Gastroesophageal sphincter (tissue), 4 donors: ENCODE results near the gene POFUT2. TPM values are rescaled to one million over a fixed set of nuclear protein-coding genes. Genes with fewer than 3 reads are reported as not detected.

ENCODE experiments used
- ATAC-seq: fragments of 150-250 bp; one replicate; pipeline ENCODE4 v1.9.1; 2016; ENCODE audit warnings: mild to moderate bottlenecking, moderate library complexity
- H3K27ac ChIP-seq, 4 donors: fragments of 200-600 bp; sonication (generic) in 3 of 4; 1 replicate in 3 of 4; 2 replicates in 1 of 4; pipeline ENCODE4 v1.5.1; 2016 to 2019
- H3K27me3 ChIP-seq: fragments of 200-600 bp; sonication (generic); one replicate; pipeline ENCODE4 v1.5.1; 2019
- H3K36me3 ChIP-seq, 2 donors: fragments of 200-600 bp; sonication (generic); one replicate each; pipeline ENCODE4 v1.5.1; 2019; ENCODE audit warnings: control low read depth in 1 of 2
- H3K4me1 ChIP-seq, 3 donors: fragments of 200-600 bp; sonication (generic); 1 replicate in 2 of 3; 2 replicates in 1 of 3; pipeline ENCODE4 v1.5.1; 2016 to 2019; ENCODE audit warnings: control low read depth in 2 of 3
- H3K4me3 ChIP-seq, 2 donors: fragments of 200-600 bp; sonication (generic); one replicate each; pipeline ENCODE4 v1.5.1; 2019; ENCODE audit warnings: mild to moderate bottlenecking in 1 of 2, moderate library complexity in 1 of 2
- H3K9me3 ChIP-seq, 3 donors: fragments of 200-600 bp; sonication (generic); one replicate each; pipeline ENCODE4 v1.5.1; 2017 to 2019; ENCODE audit warnings: control low read depth in 2 of 3
- EP300 ChIP-seq: sonication (generic); formaldehyde crosslinking; IDR thresholded peaks from one replicate; pipeline ENCODE4 v1.6.1; 2017; ENCODE audit warnings: antibody characterized with exemption, mild to moderate bottlenecking
- POLR2A ChIP-seq, 2 donors: fragments of 450-650 bp; IDR thresholded peaks; one replicate each; pipeline ENCODE4 v1.6.1; 2017; ENCODE audit warnings: antibody characterized with exemption in 2 of 2, mild to moderate bottlenecking in 2 of 2, moderate library complexity in 1 of 2
- POLR2AphosphoS5 ChIP-seq: sonication (generic); formaldehyde crosslinking; IDR thresholded peaks from one replicate; pipeline ENCODE4 v1.6.1; 2017; ENCODE audit warnings: antibody characterized with exemption
- WGBS, 2 donors: methylation state at CpG; one replicate each; pipeline ENCODE4 v1.1.5; 2018; ENCODE audit warnings: low coverage in 1 of 2; 5-methylcytosine and 5-hydroxymethylcytosine counted together
- total RNA-seq, 4 donors: library from RNA; depleted of rRNA; stranded (reverse); fragments of >200 nt; gene quantifications; one replicate each; pipeline ENCODE4 v1.1.0, GENCODE V29; 2016
- TF ChIP-seq, protein P1 (sequence below), 4 experiments: fragments of 200-600 bp in 2 of 4; fragments of 450-650 bp in 2 of 4; sonication (generic) in 1 of 4; IDR thresholded peaks; one replicate each; pipeline ENCODE4 v1.5.1; 2017 to 2019; ENCODE audit warnings: antibody characterized with exemption in 4 of 4, mild to moderate bottlenecking in 2 of 4, moderate library complexity in 2 of 4

The POFUT2 gene
- total RNA-seq, 4 donors from 2014 or later = 17.6 to 31.1 (median 24.2) TPM

DNA sequence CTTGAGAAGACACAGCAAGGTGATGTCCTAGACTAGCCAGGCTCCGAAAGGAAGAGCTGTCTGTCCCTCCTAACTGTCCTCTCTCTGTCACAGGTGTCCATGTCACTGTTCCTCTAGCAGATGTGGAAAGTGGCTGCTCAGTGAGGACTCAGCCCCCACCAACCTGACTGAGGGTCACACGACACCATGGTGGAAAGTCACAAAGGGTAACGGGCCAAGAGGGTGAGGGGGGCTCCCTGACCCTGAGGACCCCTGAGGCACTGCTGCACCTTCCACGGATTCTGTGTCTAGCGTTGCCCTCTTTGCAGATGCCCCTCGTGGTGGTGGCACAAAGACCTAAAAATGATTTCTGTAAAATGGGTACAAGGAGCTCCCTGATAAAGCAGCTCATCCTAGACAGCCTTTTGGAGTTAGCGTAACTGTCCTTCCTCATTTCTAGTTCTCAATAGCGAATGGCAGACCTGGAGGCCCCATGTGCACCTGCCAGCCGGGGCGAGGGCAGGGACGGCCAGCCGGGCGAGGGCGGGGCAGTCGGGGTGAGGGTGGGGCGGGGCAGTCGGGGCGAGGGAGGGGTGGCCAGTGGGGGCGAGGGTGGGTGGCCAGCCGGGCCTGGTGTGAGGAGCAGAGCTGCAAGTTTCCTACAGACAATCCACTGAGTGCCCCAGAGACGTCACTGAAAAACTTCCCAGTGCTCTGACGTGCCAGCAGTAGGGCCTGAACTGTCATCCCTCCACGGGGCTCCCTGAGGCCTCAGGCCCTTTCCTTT is 23.4 kb downstream of the POFUT2 start:
- no peaks in the 10 kb centered on the region for H3K27me3 ChIP-seq
- H3K27ac ChIP-seq = no peak overlapping the region
- no peak overlapping the region for H3K4me3 ChIP-seq
- H3K4me1 ChIP-seq = no peaks in the 10 kb centered on the region
- WGBS, 2 donors = 100% methylated on average over 1 of the region's 23 CpGs
- TF ChIP-seq, protein P1, sequence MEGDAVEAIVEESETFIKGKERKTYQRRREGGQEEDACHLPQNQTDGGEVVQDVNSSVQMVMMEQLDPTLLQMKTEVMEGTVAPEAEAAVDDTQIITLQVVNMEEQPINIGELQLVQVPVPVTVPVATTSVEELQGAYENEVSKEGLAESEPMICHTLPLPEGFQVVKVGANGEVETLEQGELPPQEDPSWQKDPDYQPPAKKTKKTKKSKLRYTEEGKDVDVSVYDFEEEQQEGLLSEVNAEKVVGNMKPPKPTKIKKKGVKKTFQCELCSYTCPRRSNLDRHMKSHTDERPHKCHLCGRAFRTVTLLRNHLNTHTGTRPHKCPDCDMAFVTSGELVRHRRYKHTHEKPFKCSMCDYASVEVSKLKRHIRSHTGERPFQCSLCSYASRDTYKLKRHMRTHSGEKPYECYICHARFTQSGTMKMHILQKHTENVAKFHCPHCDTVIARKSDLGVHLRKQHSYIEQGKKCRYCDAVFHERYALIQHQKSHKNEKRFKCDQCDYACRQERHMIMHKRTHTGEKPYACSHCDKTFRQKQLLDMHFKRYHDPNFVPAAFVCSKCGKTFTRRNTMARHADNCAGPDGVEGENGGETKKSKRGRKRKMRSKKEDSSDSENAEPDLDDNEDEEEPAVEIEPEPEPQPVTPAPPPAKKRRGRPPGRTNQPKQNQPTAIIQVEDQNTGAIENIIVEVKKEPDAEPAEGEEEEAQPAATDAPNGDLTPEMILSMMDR (IDR thresholded peaks at IDR 0.05) = no peak
- TF ChIP-seq POLR2AphosphoS5 = no peak
- no peak for TF ChIP-seq POLR2A (IDR thresholded peaks at IDR 0.05)
- no peak for TF ChIP-seq EP300
- H3K9me3 ChIP-seq = no peaks in the 10 kb centered on the region
- peaks cover 0 to 72% of the 10 kb centered on the region in 2 donors for H3K36me3 ChIP-seq
- no peak for ATAC-seq

DNA sequence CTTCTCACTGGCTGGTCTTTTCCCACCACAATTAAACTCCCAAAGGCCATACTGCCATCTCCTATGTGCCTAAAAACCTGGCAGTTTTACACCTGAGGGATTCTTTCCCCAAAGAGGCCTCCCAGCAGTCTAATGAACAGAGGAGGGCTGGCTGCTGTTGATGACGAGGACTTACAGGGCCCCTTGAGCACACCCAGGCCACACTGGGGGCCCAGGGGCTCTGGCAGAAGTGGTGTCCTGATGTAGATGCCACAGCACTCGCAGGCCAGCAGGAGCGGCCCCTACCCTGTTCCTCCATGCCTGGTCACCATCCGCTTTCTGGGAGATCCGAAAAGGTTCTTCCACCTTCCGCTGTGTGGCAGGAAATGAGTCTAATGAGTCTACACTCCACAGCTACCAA is 24.2 kb downstream of the POFUT2 start:
- WGBS, 2 donors = 84 to 95% methylated on average over 4 to 5 of the region's 6 CpGs
- Histone ChIP-seq H3K4me3 (no peak overlapping the region), H3K27ac (no peak overlapping the region), H3K9me3 (no peaks in the 10 kb centered on the region), H3K4me1 (no peaks in the 10 kb centered on the region), H3K36me3 (peaks cover 0 to 66% of the 10 kb centered on the region in 2 donors), H3K27me3 (no peaks in the 10 kb centered on the region)
- TF ChIP-seq POLR2AphosphoS5 = no peak
- ATAC-seq = no peak

DNA sequence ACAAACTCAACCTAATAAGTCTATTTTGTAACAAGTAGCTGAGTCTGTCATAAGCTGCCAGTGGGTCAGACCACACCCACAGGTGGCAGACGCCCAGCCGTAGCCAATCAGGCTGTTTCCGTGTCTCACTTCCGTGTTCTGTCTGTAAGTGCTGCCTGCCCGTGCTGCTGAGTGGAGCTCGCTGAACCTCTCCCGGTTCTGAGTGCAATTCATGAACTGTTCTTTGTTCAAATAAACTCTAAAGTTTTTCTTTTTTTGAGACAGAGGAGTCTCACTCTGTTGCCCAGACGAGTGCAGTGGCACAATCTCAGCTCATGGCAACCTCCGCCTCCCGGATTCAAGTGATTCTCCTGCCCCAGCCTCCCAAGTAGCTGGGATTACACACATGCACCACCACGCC is 25.1 kb downstream of the POFUT2 start:
- H3K4me3 ChIP-seq = no peak overlapping the region
- 74 to 91% methylated on average over 6 to 10 of the region's 11 CpGs for WGBS, 2 donors
- H3K36me3 ChIP-seq = peaks cover 0 to 57% of the 10 kb centered on the region in 2 donors
- H3K27ac ChIP-seq = no peak overlapping the region
- no peak for TF ChIP-seq POLR2AphosphoS5
- TF ChIP-seq EP300 = no peak
- TF ChIP-seq, protein P1 (IDR thresholded peaks at IDR 0.05) = no peak
- no peak for TF ChIP-seq POLR2A (IDR thresholded peaks at IDR 0.05)
- H3K27me3 ChIP-seq = peaks cover 8% of the 10 kb centered on the region
- ATAC-seq = no peak
- no peaks in the 10 kb centered on the region for H3K4me1 ChIP-seq
- no peaks in the 10 kb centered on the region for H3K9me3 ChIP-seq

DNA sequence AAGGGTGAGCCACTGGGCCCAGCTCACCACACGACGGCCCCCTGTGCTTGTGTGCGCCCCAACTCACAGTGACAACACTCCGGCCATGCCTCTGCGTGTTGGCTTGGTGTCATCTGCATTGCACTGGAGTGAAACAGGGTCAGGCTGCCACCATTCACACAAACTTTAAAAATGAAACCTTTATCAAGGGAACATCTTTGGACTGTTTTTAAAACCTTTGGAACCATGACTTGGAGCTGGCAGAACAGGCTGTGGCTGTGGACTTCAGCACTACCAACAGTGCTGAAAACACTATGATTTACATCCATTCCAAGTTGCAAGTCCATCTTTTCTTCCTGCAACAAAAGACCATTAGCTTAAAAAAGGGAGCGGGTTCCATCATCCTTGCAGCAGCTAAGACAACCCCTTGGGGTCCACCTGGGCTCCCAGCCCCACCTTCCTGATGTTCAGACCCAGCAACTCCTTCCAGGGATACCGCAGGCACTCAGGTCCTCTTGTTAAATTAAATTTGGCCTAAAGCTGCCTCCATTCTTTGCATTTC is 25.6 kb downstream of the POFUT2 start:
- Histone ChIP-seq H3K27me3 (peaks cover 13% of the 10 kb centered on the region), H3K27ac (no peak overlapping the region), H3K9me3 (no peaks in the 10 kb centered on the region), H3K4me1 (no peaks in the 10 kb centered on the region), H3K4me3 (no peak overlapping the region), H3K36me3 (peaks cover 0 to 52% of the 10 kb centered on the region in 2 donors)
- no peak for ATAC-seq
- TF ChIP-seq EP300 (no peak), POLR2A (IDR thresholded peaks at IDR 0.05) (no peak), POLR2AphosphoS5 (no peak)
- TF ChIP-seq, protein P1 (IDR thresholded peaks at IDR 0.05) = no peak
- 94 to 100% methylated on average over 1 to 7 of the region's 7 CpGs for WGBS, 2 donors

DNA sequence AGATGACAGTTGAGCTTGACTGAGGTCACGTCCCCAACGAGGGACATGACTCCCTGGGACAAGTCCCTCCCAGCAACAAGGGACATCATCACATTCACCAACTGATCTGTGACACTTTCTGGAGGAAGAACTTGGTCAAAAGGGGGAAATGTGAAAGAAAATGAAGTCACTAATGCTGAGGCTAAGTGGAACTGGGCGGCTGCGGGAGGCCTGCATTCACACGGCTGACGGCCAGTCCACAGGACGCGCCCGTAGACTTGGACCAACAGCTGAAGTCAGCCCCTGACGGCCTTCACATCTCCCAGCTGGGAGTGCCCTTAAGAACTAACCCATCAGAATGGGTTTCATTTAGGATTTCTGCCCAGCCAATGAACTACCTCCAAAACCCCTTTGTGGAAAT is 26.6 kb downstream of the POFUT2 start:
- H3K4me3 ChIP-seq = no peak overlapping the region
- no peaks in the 10 kb centered on the region for H3K9me3 ChIP-seq
- WGBS, 2 donors = 75 to 81% methylated on average over 2 to 5 of the region's 10 CpGs
- no peaks in the 10 kb centered on the region for H3K4me1 ChIP-seq
- TF ChIP-seq, protein P1 (IDR thresholded peaks at IDR 0.05) = no peak
- TF ChIP-seq POLR2A (IDR thresholded peaks at IDR 0.05) = no peak
- ATAC-seq = no peak
- H3K36me3 ChIP-seq = peaks cover 0 to 42% of the 10 kb centered on the region in 2 donors
- H3K27me3 ChIP-seq = peaks cover 23% of the 10 kb centered on the region
- H3K27ac ChIP-seq = no peak overlapping the region
